ENCODE results near the gene NUP188.
A peak's percentile ranks its signal among the peaks of the same experiment; 100 is the strongest.

Gene NUP188

GRCh38 chr9:129022037-129022436, 74.5 kb downstream of the NUP188 start:
- H3K4me3 ChIP-seq (ENCODE audit: low read length), result no peak overlapping the region
- DNase-seq (ENCODE audit: low read depth), result no peak
- TF ChIP-seq, protein P1, sequence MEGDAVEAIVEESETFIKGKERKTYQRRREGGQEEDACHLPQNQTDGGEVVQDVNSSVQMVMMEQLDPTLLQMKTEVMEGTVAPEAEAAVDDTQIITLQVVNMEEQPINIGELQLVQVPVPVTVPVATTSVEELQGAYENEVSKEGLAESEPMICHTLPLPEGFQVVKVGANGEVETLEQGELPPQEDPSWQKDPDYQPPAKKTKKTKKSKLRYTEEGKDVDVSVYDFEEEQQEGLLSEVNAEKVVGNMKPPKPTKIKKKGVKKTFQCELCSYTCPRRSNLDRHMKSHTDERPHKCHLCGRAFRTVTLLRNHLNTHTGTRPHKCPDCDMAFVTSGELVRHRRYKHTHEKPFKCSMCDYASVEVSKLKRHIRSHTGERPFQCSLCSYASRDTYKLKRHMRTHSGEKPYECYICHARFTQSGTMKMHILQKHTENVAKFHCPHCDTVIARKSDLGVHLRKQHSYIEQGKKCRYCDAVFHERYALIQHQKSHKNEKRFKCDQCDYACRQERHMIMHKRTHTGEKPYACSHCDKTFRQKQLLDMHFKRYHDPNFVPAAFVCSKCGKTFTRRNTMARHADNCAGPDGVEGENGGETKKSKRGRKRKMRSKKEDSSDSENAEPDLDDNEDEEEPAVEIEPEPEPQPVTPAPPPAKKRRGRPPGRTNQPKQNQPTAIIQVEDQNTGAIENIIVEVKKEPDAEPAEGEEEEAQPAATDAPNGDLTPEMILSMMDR (IDR thresholded peaks at IDR 0.05; ENCODE audit: insufficient read depth, low read depth, low read length, missing control alignments), result no peak

DNA sequence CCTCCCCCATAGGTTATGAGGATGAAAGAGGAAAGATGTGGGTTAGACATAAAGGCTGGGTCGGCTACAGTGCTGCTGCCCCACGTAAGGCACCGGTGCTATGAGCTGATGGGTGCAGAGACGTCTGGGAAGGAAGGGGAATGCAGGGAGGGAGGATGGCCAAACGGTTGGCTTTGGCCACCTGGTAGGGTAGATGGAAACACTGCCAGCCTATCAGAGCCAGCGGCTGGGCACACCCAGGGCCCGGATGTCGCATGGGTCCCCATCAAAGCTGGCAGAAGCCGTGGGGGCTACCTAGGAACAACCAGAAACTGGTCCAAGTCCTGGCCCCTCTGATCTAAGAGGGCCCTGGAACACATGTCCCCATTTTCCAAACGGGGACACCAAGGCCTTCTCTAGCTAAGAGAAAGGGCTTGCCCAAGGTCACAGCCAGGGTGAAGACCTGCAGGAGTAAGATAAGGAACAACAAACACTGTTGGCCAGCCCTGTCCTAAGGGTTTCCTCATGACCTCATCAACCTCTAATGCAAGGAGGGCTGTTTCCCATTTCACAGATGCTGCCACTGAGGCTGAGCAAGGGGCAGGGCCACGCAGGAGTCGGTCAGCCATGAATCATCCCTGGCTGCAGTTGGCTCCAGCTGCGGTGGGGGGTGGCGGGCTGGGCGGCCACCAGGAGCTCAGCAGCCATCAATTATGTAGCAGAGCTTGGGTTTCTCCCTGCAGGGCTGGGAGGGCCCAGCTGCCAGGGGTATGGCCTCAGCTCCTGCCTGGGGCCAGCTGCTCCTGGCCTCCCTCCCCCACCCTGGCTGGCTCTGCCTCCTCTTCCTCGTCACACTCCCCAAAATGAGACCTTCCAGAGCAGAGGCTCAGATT, 75.8 kb downstream of the NUP188 start:
- no peak for DNase-seq (ENCODE audit: low read depth)

DNA sequence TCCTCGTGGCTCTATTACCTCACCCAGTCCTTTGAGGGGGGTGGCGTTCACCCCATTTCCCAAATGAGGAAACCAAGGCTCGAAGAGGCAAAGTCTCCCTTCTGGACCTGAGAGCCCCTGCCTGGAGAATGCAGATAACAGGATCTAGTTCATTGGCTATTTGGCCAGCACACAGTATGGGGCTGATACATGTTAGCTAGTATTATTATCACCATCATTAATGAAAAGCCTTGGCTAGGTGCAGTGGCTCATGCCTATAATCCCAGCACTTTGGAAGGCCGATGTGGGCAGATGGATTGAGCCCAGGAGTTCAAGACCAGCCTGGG, 76.4 kb downstream of the NUP188 start:
- TF ChIP-seq, protein P1 (IDR thresholded peaks at IDR 0.05; ENCODE audit: insufficient read depth, low read depth, low read length, missing control alignments), result no peak

More for the DNA sequence above, 75.8 kb downstream of the NUP188 start:
- H3K4me3 ChIP-seq (ENCODE audit: low read length), result no peak overlapping the region
- TF ChIP-seq, protein P1 (IDR thresholded peaks at IDR 0.05; ENCODE audit: insufficient read depth, low read depth, low read length, missing control alignments), result no peak

GRCh38 chr9:129026442-129027223, 79.1 kb downstream of the NUP188 start:
- peak overlapping the region; percentile 79 for H3K4me3 ChIP-seq (ENCODE audit: low read length)

More for the DNA sequence above, 76.4 kb downstream of the NUP188 start:
- DNase-seq (ENCODE audit: low read depth), result no peak
- no peak overlapping the region for H3K4me3 ChIP-seq (ENCODE audit: low read length)

DNA sequence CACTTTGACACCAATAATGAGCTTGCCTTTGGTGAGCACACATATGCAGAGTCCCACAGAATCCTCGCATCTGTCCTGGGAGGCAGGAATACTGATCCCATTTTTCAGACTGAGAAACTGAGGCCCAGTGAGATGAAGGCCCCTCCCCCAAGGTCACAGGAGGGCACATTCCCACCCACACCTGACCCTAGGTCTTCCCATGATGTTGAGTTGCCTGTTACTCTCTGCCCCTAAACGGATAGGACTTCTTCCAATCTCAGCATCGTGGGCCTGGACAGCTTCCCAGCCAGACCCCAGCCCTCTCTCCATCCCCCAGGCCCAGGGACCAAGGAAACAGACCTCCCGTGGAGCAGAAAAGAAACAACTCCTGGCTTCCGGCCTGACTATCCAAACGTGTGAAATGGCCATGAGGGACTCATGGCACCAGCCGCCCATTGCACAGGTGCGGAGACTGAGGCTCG, 79.8 kb downstream of the NUP188 start:
- DNase-seq (ENCODE audit: low read depth), result no peak
- TF ChIP-seq, protein P1 (IDR thresholded peaks at IDR 0.05; ENCODE audit: insufficient read depth, low read depth, low read length, missing control alignments), result no peak
- peak overlapping the region; percentile 79 for H3K4me3 ChIP-seq (ENCODE audit: low read length)

More at GRCh38 chr9:129026442-129027223, 79.1 kb downstream of the NUP188 start:
- TF ChIP-seq, protein P1 (IDR thresholded peaks at IDR 0.05; ENCODE audit: insufficient read depth, low read depth, low read length, missing control alignments), result no peak
- peak; percentile 46 for DNase-seq (ENCODE audit: low read depth)

DNA sequence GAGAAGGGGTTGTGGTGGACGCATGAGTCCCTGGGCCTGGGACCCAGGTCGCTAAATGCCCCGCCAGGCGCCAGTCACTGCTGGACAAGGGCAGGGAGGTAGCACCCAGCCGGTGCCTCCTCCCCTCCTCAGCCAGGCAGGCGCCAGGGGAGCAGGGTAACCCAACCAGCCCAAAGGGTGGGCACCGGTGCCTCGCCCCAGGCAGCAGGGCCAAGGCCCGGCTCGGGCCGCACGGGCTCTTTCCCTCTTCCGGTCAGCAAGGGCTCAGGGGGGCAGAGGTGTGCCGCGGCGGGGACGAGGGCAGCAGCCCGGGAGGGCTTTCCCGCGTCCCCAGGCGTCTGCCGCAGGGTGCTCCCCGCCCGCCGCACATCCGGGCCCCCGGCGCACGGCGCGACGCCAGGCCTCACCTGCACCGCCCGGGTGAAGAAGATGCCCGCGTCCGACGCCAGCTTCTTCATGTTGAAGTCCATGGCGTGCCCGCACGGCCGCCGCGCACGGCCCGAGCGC, 80.2 kb downstream of the NUP188 start:
- TF ChIP-seq, protein P1 (IDR thresholded peaks at IDR 0.05; ENCODE audit: insufficient read depth, low read depth, low read length, missing control alignments), result no peak
- H3K4me3 ChIP-seq (ENCODE audit: low read length), result peak overlapping the region; percentile 79
- no peak for DNase-seq (ENCODE audit: low read depth)
